ENCODE results near the gene VSTM5.

VSTM5 gene

DNA sequence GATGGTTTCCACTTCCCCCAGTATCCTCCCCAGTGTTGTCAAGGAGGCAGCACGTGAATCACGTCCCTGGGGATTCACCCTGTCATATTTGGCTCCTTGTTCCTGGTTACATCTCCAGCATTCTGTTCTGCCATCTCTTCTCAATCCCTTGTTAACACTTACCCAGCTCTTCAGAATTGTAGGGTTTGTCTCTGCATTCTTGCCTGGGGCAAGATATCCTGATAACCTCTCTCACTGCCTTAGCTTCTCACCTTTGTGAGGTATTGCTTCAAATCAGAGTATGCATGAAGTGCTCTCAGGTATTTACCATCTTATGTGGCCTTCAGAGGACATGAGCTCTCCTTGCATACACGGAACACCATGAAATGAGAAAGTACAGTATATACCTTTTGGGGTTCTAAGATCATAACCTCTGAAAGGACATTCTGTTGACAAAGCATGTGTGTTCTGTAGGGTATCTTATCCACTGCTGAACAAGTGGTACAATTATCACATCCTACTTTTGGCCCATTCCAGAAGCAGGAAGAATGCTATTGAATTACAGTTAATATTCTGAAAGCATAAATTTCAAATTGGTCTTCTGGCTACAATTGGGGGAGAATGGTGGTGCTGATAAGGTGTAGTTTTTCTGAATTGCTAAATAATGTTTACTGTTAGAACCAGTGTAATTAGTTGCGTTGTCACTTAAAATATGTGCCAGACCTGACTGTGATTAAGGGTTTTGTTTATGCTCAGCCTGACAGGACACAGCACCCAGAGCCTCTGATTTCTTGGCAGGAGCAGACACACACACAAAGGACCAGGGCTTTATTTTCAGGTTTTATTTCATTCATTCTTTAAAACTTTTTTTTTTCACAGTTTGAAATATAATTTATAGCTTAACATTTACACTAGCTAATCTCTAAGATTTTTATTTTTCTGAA, 32.7 kb downstream of the VSTM5 start:
- H3K9ac ChIP-seq (ENCODE audit: insufficient read length, low read depth), result no peak overlapping the region
- H3K27me3 ChIP-seq (ENCODE audit: insufficient read depth, insufficient read length), result no peaks in the 10 kb centered on the region
- DNase-seq (ENCODE audit: low read depth, low spot score), result no peak
- no peak overlapping the region for H3K4me3 ChIP-seq (ENCODE audit: insufficient read length, low read depth)
- peaks cover 32% of the 10 kb centered on the region for H3K36me3 ChIP-seq (ENCODE audit: insufficient read depth, insufficient read length, low read length)
- TF ChIP-seq ZNF274 (IDR thresholded peaks at IDR 0.05; ENCODE audit: low read depth, low read length) (no peak), SUZ12 (IDR thresholded peaks at IDR 0.05; ENCODE audit: extremely low read depth, insufficient read depth, insufficient read length) (no peak), YY1 (IDR thresholded peaks at IDR 0.05; ENCODE audit: insufficient read depth, insufficient read length) (no peak)
- H3K9me3 ChIP-seq (ENCODE audit: insufficient read depth, low read length), result no peaks in the 10 kb centered on the region
- H3K4me1 ChIP-seq (ENCODE audit: insufficient read depth, insufficient read length), result peaks cover 10% of the 10 kb centered on the region

DNA sequence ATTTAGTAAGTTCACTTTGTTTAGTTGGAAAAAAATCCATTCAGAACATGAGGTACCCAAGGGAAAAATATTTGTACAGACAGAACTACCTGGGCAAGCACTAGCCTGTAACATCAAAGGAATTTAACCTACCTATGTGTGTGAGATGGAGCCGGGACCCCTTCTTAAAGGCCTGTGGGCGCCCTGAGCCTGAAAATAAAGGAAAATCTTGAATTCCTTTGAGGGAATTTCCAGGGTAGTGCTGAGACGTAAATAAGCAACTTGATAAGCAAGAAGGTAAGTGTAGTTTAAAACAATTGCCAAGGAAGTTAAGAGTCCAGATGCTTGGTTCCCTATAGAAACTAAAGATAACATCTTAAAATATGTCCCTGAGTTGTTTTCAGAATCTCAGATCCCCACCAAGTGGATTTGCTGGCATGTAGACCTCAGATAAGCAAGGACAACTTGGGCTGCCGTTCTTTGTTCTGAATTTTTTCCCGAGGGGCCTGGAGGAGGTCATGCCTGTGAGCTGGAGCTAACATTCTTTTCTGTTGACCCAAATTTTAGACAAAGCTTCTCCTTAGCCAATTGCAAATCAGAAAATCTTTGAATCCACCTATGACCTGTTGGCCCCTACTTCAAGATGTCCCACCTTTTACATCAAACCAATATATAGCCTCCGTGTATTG, 35.3 kb downstream of the VSTM5 start:
- Histone ChIP-seq H3K9ac (ENCODE audit: insufficient read length, low read depth) (no peak overlapping the region), H3K4me3 (ENCODE audit: insufficient read length, low read depth) (no peak overlapping the region), H3K36me3 (ENCODE audit: insufficient read depth, insufficient read length, low read length) (peaks cover 55% of the 10 kb centered on the region), H3K27me3 (ENCODE audit: insufficient read depth, insufficient read length) (no peaks in the 10 kb centered on the region), H3K9me3 (ENCODE audit: insufficient read depth, low read length) (no peaks in the 10 kb centered on the region), H3K4me1 (ENCODE audit: insufficient read depth, insufficient read length) (peaks cover 6% of the 10 kb centered on the region)
- DNase-seq (ENCODE audit: low read depth, low spot score), result no peak
- no peak for TF ChIP-seq SUZ12 (IDR thresholded peaks at IDR 0.05; ENCODE audit: extremely low read depth, insufficient read depth, insufficient read length)

DNA sequence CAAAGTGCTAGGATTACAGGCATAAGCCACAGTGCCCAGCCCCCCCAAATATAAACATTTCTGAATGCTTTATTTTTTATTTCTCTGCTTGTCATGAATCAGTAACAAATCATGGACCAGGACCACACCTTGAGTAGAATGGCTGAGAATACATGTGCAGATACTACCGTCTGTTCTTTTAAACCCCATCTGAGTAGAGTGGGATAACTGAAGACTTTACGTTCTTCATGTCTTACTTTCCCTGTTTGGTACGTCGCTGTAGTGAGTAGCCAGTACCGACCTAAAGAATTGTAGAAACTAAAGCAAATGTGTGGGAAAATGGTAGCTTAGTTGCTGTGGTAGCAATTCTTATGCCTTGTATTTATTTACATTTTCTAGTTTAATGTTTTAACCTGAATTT, 36.4 kb downstream of the VSTM5 start:
- peaks cover 67% of the 10 kb centered on the region for H3K36me3 ChIP-seq (ENCODE audit: insufficient read depth, insufficient read length, low read length)
- H3K9me3 ChIP-seq (ENCODE audit: insufficient read depth, low read length), result no peaks in the 10 kb centered on the region
- no peak overlapping the region for H3K4me3 ChIP-seq (ENCODE audit: insufficient read length, low read depth)
- DNase-seq (ENCODE audit: low read depth, low spot score), result no peak
- H3K27me3 ChIP-seq (ENCODE audit: insufficient read depth, insufficient read length), result no peaks in the 10 kb centered on the region
- no peak overlapping the region for H3K9ac ChIP-seq (ENCODE audit: insufficient read length, low read depth)
- TF ChIP-seq YY1 (IDR thresholded peaks at IDR 0.05; ENCODE audit: insufficient read depth, insufficient read length) (no peak), ZNF274 (IDR thresholded peaks at IDR 0.05; ENCODE audit: low read depth, low read length) (no peak), SUZ12 (IDR thresholded peaks at IDR 0.05; ENCODE audit: extremely low read depth, insufficient read depth, insufficient read length) (no peak)
- H3K4me1 ChIP-seq (ENCODE audit: insufficient read depth, insufficient read length), result no peaks in the 10 kb centered on the region

DNA sequence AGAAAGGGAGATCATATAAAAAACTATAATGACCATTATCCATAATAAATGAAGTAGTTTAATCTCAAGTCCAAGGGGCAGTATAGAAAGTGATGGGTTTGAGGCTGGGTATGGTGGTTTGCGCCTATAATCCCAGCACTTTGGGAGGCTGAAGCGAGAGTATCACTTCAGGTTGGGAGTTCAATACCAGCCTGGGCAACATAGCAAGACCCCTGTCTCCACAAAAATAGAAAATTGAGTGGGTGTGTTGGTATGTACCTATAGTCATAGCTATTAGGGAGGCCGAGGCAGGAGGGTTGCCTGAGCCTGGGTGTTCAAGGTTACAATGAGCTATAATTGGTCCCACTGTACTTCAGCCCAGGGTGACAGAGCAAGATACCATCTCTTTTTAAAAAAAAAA, 42.4 kb downstream of the VSTM5 start:
- no peak for DNase-seq (ENCODE audit: low read depth, low spot score)
- Histone ChIP-seq H3K9ac (ENCODE audit: insufficient read length, low read depth) (no peak overlapping the region), H3K9me3 (ENCODE audit: insufficient read depth, low read length) (no peaks in the 10 kb centered on the region), H3K27me3 (ENCODE audit: insufficient read depth, insufficient read length) (no peaks in the 10 kb centered on the region), H3K36me3 (ENCODE audit: insufficient read depth, insufficient read length, low read length) (peaks cover 87% of the 10 kb centered on the region), H3K4me3 (ENCODE audit: insufficient read length, low read depth) (no peak overlapping the region), H3K4me1 (ENCODE audit: insufficient read depth, insufficient read length) (no peaks in the 10 kb centered on the region)
- TF ChIP-seq SUZ12 (IDR thresholded peaks at IDR 0.05; ENCODE audit: extremely low read depth, insufficient read depth, insufficient read length) (no peak), ZNF274 (IDR thresholded peaks at IDR 0.05; ENCODE audit: low read depth, low read length) (no peak), YY1 (IDR thresholded peaks at IDR 0.05; ENCODE audit: insufficient read depth, insufficient read length) (no peak)

DNA sequence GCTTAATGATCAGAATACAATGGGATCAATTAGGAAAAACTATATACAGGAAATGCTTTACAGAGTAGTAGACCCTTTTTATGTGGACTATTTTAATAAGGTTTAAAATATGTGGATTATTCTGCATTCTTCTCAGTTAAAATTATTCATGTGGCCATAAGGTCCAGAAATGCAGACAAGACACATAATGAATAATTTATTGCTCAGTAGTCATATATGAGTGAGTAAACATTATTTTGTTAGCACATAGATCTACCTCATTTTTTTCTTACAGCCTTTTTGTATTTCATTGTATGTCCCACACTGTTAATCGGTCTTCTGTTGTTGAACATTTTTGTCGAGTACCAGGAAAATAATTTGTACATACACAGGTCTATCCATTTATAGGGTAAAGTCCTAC, 45.5 kb downstream of the VSTM5 start:
- no peak for DNase-seq (ENCODE audit: low read depth, low spot score)
- TF ChIP-seq ZNF274 (IDR thresholded peaks at IDR 0.05; ENCODE audit: low read depth, low read length) (no peak), SUZ12 (IDR thresholded peaks at IDR 0.05; ENCODE audit: extremely low read depth, insufficient read depth, insufficient read length) (no peak), YY1 (IDR thresholded peaks at IDR 0.05; ENCODE audit: insufficient read depth, insufficient read length) (no peak)
- Histone ChIP-seq H3K27me3 (ENCODE audit: insufficient read depth, insufficient read length) (no peaks in the 10 kb centered on the region), H3K4me3 (ENCODE audit: insufficient read length, low read depth) (no peak overlapping the region), H3K4me1 (ENCODE audit: insufficient read depth, insufficient read length) (no peaks in the 10 kb centered on the region), H3K36me3 (ENCODE audit: insufficient read depth, insufficient read length, low read length) (peaks cover 84% of the 10 kb centered on the region), H3K9me3 (ENCODE audit: insufficient read depth, low read length) (no peaks in the 10 kb centered on the region), H3K9ac (ENCODE audit: insufficient read length, low read depth) (no peak overlapping the region)

DNA sequence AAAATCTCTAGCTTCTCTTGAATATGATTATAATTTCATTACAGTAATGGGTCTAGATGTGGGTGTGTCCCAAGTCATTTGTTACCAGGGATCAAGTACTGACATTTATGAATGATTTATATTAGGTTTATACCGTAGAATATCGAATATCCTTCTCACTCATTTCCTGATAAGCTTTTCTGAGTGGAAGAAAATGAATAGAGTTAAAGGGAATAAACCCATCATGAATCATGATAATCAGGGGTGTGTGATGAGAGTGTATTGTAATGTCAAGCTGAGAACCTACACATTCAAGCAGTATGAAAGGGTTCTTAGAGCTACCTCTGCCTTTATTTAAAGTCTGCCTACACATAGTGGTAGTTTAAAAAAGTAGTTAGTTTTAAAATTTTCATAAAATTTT, 49.1 kb downstream of the VSTM5 start:
- Histone ChIP-seq H3K4me3 (ENCODE audit: insufficient read length, low read depth) (no peak overlapping the region), H3K9me3 (ENCODE audit: insufficient read depth, low read length) (no peaks in the 10 kb centered on the region), H3K9ac (ENCODE audit: insufficient read length, low read depth) (no peak overlapping the region), H3K27me3 (ENCODE audit: insufficient read depth, insufficient read length) (no peaks in the 10 kb centered on the region), H3K36me3 (ENCODE audit: insufficient read depth, insufficient read length, low read length) (peaks cover 82% of the 10 kb centered on the region), H3K4me1 (ENCODE audit: insufficient read depth, insufficient read length) (no peaks in the 10 kb centered on the region)
- no peak for DNase-seq (ENCODE audit: low read depth, low spot score)
- TF ChIP-seq ZNF274 (IDR thresholded peaks at IDR 0.05; ENCODE audit: low read depth, low read length) (no peak), SUZ12 (IDR thresholded peaks at IDR 0.05; ENCODE audit: extremely low read depth, insufficient read depth, insufficient read length) (no peak), YY1 (IDR thresholded peaks at IDR 0.05; ENCODE audit: insufficient read depth, insufficient read length) (no peak)

DNA sequence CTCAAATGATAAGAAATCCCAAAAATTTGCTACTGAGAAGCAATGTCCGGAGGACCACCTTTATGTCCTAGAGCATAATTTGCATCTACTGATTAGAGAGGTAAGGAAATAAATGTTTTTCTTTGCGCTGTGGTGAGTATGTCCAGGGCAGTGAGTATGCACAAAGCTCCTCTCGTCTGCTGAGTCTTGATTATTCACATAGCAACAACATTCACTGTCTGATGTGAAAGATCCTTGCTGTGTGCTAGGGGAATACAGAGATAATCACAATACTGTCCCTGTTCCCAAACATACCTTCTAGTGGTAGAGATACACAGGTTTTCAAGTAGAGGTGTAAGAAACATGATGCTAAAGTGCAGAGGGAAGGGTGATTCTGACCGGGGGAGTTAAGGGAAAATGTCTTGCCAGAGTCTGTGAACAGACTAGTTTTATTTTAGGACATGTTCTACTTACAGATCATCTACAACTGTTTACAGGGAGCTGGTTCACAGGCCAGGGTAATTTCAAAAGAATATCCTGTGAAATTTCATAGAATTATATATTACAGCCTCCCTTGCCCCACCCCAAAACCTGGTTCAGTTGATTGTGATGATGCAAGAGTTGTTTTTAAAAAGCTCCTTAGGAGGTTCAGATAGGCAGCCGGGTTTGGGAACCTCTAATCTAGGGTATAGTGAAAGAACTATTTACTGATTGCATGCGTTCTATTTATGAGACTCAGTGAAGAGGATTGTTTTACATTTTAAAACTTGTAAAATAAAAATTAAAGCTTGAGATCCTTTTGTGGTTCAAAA, 53.8 kb downstream of the VSTM5 start:
- DNase-seq (ENCODE audit: low read depth, low spot score), result no peak
- H3K36me3 ChIP-seq (ENCODE audit: insufficient read depth, insufficient read length, low read length), result peaks cover 84% of the 10 kb centered on the region
- H3K9me3 ChIP-seq (ENCODE audit: insufficient read depth, low read length), result no peaks in the 10 kb centered on the region
- no peaks in the 10 kb centered on the region for H3K4me1 ChIP-seq (ENCODE audit: insufficient read depth, insufficient read length)
- H3K27me3 ChIP-seq (ENCODE audit: insufficient read depth, insufficient read length), result no peaks in the 10 kb centered on the region
- no peak for TF ChIP-seq SUZ12 (IDR thresholded peaks at IDR 0.05; ENCODE audit: extremely low read depth, insufficient read depth, insufficient read length)
- no peak for TF ChIP-seq ZNF274 (IDR thresholded peaks at IDR 0.05; ENCODE audit: low read depth, low read length)
- TF ChIP-seq YY1 (IDR thresholded peaks at IDR 0.05; ENCODE audit: insufficient read depth, insufficient read length), result no peak
- H3K9ac ChIP-seq (ENCODE audit: insufficient read length, low read depth), result no peak overlapping the region
- no peak overlapping the region for H3K4me3 ChIP-seq (ENCODE audit: insufficient read length, low read depth)
